ENCODE data around the gene GPALPP1. TPM values are rescaled to one million over a fixed set of nuclear protein-coding genes. Genes with fewer than 3 reads are reported as not detected.
A peak's percentile ranks its signal among the peaks of the same experiment; 100 is the strongest.

The GPALPP1 gene
- total RNA-seq, 1 experiment from 2014 or later = 36.2 TPM

- Histone ChIP-seq H2AFZ (ENCODE audit: low read length) (no peak overlapping the region), H3K9me3 (ENCODE audit: low read length) (no peaks in the 10 kb centered on the region), H3K4me2 (ENCODE audit: low read depth, low read length, poor library complexity, severe bottlenecking) (no peak overlapping the region), H4K20me1 (ENCODE audit: insufficient read depth, low read depth, low read length) (no peaks in the 10 kb centered on the region), H3K9ac (ENCODE audit: low read length) (no peak overlapping the region), H3K4me1 (ENCODE audit: low read length) (no peaks in the 10 kb centered on the region), H3K27me3 (ENCODE audit: low read length) (no peaks in the 10 kb centered on the region), H3K36me3 (ENCODE audit: insufficient read depth, low read length) (no peaks in the 10 kb centered on the region), H3K79me2 (ENCODE audit: low read length) (no peaks in the 10 kb centered on the region), H3K4me3 (ENCODE audit: low read length) (no peak overlapping the region), H3K27ac (ENCODE audit: low read length) (no peak overlapping the region), H3K9me2 (replicated peaks; ENCODE audit: insufficient read depth, low read length) (no peaks in the 10 kb centered on the region)
- no peak for DNase-seq
These were observed 51.3 kb downstream of the GPALPP1 start for GRCh38 chr13:45040622-45041021.

- H3K9me2 ChIP-seq (replicated peaks; ENCODE audit: insufficient read depth, low read length) = no peaks in the 10 kb centered on the region
- H2AFZ ChIP-seq (ENCODE audit: low read length) = no peak overlapping the region
- no peaks in the 10 kb centered on the region for H4K20me1 ChIP-seq (ENCODE audit: insufficient read depth, low read depth, low read length)
- no peak overlapping the region for H3K4me3 ChIP-seq (ENCODE audit: low read length)
- no peaks in the 10 kb centered on the region for H3K27me3 ChIP-seq (ENCODE audit: low read length)
- no peak overlapping the region for H3K9ac ChIP-seq (ENCODE audit: low read length)
- peaks cover 8% of the 10 kb centered on the region for H3K4me1 ChIP-seq (ENCODE audit: low read length)
- no peaks in the 10 kb centered on the region for H3K36me3 ChIP-seq (ENCODE audit: insufficient read depth, low read length)
- no peaks in the 10 kb centered on the region for H3K9me3 ChIP-seq (ENCODE audit: low read length)
- no peak for DNase-seq
- H3K79me2 ChIP-seq (ENCODE audit: low read length) = no peaks in the 10 kb centered on the region
- H3K27ac ChIP-seq (ENCODE audit: low read length) = no peak overlapping the region
- no peak overlapping the region for H3K4me2 ChIP-seq (ENCODE audit: low read depth, low read length, poor library complexity, severe bottlenecking)
These were observed 53.2 kb downstream of the GPALPP1 start for GRCh38 chr13:45042539-45042938.

DNA sequence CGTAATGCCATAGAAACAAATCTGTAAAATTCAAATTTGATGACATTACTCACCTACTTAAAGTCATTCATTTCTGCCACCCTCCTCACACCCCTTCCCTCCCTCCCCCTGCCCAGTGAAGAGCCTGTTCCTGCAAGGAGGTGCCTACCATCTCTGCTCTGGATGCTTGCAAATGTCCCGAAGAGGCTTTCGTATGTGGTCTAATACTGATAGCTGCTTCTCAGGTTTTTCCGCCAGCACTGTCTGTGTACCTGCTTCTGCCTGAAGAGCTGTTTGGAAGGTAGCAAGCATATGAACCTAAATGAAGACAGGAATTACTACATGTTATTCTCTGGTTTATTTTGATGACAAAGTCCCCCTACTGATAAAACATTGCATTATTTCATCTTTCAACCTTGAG is 57.1 kb downstream of the GPALPP1 start:
- Histone ChIP-seq H4K20me1 (ENCODE audit: insufficient read depth, low read depth, low read length) (no peaks in the 10 kb centered on the region), H2AFZ (ENCODE audit: low read length) (no peak overlapping the region), H3K9me3 (ENCODE audit: low read length) (no peaks in the 10 kb centered on the region), H3K27me3 (ENCODE audit: low read length) (no peaks in the 10 kb centered on the region), H3K4me3 (ENCODE audit: low read length) (peak overlapping the region; percentile 61; the same call in 1 of the 2 replicates), H3K9ac (ENCODE audit: low read length) (peak overlapping the region; percentile 64; the same call in 1 of the 2 replicates), H3K4me2 (ENCODE audit: low read depth, low read length, poor library complexity, severe bottlenecking) (peak overlapping the region; percentile 85), H3K79me2 (ENCODE audit: low read length) (no peaks in the 10 kb centered on the region), H3K9me2 (replicated peaks; ENCODE audit: insufficient read depth, low read length) (no peaks in the 10 kb centered on the region), H3K27ac (ENCODE audit: low read length) (no peak overlapping the region), H3K4me1 (ENCODE audit: low read length) (peaks cover 29% of the 10 kb centered on the region), H3K36me3 (ENCODE audit: insufficient read depth, low read length) (no peaks in the 10 kb centered on the region)
- no peak for DNase-seq

DNA sequence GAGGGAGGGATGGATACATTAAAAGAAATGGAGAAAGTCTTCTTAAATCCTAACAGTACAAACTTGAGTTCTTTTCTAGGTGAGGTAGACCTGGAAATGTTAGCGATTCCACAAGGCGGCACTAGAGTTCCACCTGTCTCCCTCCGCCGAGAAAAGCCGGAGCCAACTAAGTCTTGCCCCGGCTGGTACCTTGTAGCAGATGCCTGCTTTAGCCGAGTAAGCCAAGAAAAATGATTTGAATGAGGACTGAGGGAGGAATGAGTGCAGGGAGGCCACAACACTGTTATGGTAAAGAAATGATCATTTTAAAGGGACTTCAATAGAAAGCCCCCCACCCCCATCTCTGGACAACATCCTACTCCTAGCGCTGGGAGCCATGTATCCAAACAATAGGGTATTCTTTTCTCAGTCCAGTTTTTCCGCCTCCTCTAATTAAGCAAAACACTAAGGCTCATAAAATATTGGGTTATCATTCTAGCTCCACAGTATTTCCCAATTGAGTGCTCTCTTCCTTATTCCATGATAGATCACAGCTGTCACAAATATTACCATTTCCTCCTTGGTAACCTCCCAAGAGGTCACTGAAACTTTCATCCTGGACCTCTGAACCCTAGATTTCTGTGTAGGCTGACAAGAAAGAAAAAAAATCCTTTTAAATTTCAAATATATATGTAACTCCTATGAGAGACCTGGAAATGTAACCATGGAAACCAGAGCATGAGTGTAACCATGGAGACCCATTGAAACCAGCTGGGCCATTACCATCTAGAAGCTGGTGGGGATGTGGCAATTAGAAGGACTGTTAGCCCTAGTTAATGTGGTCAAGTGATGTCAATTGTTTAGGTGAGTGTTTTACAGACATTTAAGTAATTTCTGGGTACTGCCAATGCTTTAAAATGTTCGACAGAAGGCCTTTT is 58.3 kb downstream of the GPALPP1 start:
- Histone ChIP-seq H3K4me1 (ENCODE audit: low read length) (peaks cover 29% of the 10 kb centered on the region), H3K27ac (ENCODE audit: low read length) (no peak overlapping the region), H3K4me2 (ENCODE audit: low read depth, low read length, poor library complexity, severe bottlenecking) (peak overlapping the region; percentile 85), H3K4me3 (ENCODE audit: low read length) (peak overlapping the region; percentile 61), H3K79me2 (ENCODE audit: low read length) (no peaks in the 10 kb centered on the region), H3K9me3 (ENCODE audit: low read length) (no peaks in the 10 kb centered on the region), H3K9ac (ENCODE audit: low read length) (peak overlapping the region; percentile 64), H4K20me1 (ENCODE audit: insufficient read depth, low read depth, low read length) (no peaks in the 10 kb centered on the region), H3K36me3 (ENCODE audit: insufficient read depth, low read length) (no peaks in the 10 kb centered on the region), H3K27me3 (ENCODE audit: low read length) (no peaks in the 10 kb centered on the region), H3K9me2 (replicated peaks; ENCODE audit: insufficient read depth, low read length) (no peaks in the 10 kb centered on the region), H2AFZ (ENCODE audit: low read length) (peak overlapping the region; percentile 95)
- peak; percentile 93 for DNase-seq

DNA sequence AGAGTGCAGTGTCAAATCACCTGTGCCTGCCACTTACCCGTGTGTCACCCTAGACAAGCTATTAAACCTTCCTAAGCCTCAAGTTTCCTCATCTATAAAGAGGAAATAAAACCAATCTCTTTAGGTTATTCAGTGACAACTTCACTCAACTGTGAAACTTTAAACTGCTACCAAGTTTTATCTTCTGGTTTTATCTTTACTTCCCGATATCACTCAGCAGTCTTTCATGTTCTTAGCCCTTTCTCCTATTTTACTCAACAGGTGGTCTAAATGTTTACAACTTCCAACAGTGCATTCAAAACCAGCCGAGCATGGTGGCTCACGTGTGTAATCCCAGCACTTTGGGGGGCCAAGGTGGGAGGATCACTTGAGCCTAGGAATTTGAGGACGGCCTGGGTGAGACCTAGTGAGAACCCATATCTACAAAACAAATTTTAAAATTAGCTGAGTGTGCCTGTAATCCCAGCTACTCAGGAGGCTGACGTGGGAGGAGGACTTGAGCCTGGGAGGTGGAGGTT is 59.6 kb downstream of the GPALPP1 start:
- Histone ChIP-seq H2AFZ (ENCODE audit: low read length) (no peak overlapping the region), H3K4me1 (ENCODE audit: low read length) (peaks cover 29% of the 10 kb centered on the region), H3K9me2 (replicated peaks; ENCODE audit: insufficient read depth, low read length) (no peaks in the 10 kb centered on the region), H3K4me3 (ENCODE audit: low read length) (no peak overlapping the region), H3K27me3 (ENCODE audit: low read length) (no peaks in the 10 kb centered on the region), H4K20me1 (ENCODE audit: insufficient read depth, low read depth, low read length) (no peaks in the 10 kb centered on the region), H3K4me2 (ENCODE audit: low read depth, low read length, poor library complexity, severe bottlenecking) (peak overlapping the region; percentile 25), H3K9me3 (ENCODE audit: low read length) (no peaks in the 10 kb centered on the region), H3K27ac (ENCODE audit: low read length) (no peak overlapping the region), H3K79me2 (ENCODE audit: low read length) (no peaks in the 10 kb centered on the region), H3K36me3 (ENCODE audit: insufficient read depth, low read length) (no peaks in the 10 kb centered on the region), H3K9ac (ENCODE audit: low read length) (no peak overlapping the region)
- peak; percentile 69 for DNase-seq

DNA sequence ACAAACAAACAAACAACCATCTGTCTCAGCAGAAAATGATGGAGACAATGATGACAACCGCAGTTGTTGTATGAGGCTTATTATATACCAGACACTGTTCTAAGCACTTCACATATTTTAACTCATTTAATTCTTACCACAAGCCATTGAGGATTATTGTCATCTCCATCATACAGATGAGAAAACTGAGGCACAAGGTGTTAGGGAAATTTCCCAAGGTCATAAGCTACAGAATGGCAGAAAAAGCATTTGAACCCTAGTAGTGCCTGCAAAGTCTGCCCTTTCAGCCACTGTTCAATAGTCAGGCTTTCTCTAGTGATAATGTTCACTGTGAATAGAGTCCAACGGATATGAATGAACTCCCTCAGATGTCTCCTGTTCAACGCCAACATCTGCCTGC is 60.1 kb downstream of the GPALPP1 start:
- Histone ChIP-seq H3K79me2 (ENCODE audit: low read length) (no peaks in the 10 kb centered on the region), H2AFZ (ENCODE audit: low read length) (no peak overlapping the region), H3K36me3 (ENCODE audit: insufficient read depth, low read length) (no peaks in the 10 kb centered on the region), H4K20me1 (ENCODE audit: insufficient read depth, low read depth, low read length) (no peaks in the 10 kb centered on the region), H3K27me3 (ENCODE audit: low read length) (no peaks in the 10 kb centered on the region), H3K9me3 (ENCODE audit: low read length) (no peaks in the 10 kb centered on the region), H3K4me2 (ENCODE audit: low read depth, low read length, poor library complexity, severe bottlenecking) (no peak overlapping the region), H3K4me1 (ENCODE audit: low read length) (peaks cover 29% of the 10 kb centered on the region), H3K9ac (ENCODE audit: low read length) (no peak overlapping the region), H3K27ac (ENCODE audit: low read length) (no peak overlapping the region), H3K4me3 (ENCODE audit: low read length) (no peak overlapping the region), H3K9me2 (replicated peaks; ENCODE audit: insufficient read depth, low read length) (no peaks in the 10 kb centered on the region)
- no peak for DNase-seq

DNA sequence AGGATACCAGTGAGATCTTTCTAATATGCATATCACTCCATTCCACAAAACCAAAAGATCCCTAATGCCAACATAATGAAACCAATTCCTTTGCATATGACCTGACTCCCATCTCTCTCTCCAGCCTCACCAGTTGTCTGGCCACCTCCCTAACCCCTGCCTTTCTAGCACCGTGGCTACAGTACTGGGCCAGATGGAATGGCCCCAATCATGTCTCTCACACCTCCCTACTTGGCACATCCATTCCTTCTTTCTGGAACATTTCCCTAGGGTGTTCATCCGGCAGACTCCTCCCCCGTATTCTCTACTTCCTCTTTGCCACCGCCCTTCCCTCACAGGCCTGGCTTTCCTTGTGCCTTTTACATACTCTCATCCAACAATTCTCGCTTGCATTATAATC is 62.0 kb downstream of the GPALPP1 start:
- no peak overlapping the region for H2AFZ ChIP-seq (ENCODE audit: low read length)

GRCh38 chr13:45055198-45055901 is 66.0 kb downstream of the GPALPP1 start:
- Histone ChIP-seq H3K36me3 (ENCODE audit: insufficient read depth, low read length) (no peaks in the 10 kb centered on the region), H4K20me1 (ENCODE audit: insufficient read depth, low read depth, low read length) (no peaks in the 10 kb centered on the region), H3K4me2 (ENCODE audit: low read depth, low read length, poor library complexity, severe bottlenecking) (no peak overlapping the region), H3K9me2 (replicated peaks; ENCODE audit: insufficient read depth, low read length) (no peaks in the 10 kb centered on the region), H3K4me3 (ENCODE audit: low read length) (no peak overlapping the region), H3K27me3 (ENCODE audit: low read length) (no peaks in the 10 kb centered on the region), H3K27ac (ENCODE audit: low read length) (no peak overlapping the region), H3K9ac (ENCODE audit: low read length) (no peak overlapping the region), H3K4me1 (ENCODE audit: low read length) (0 out of 2 replicates have a peak, but pooled peaks cover 3% of the 10 kb centered on the region), H3K79me2 (ENCODE audit: low read length) (no peaks in the 10 kb centered on the region), H2AFZ (ENCODE audit: low read length) (no peak overlapping the region), H3K9me3 (ENCODE audit: low read length) (no peaks in the 10 kb centered on the region)
- DNase-seq = no peak

More for the DNA sequence above, 62.0 kb downstream of the GPALPP1 start:
- Histone ChIP-seq H3K9me2 (replicated peaks; ENCODE audit: insufficient read depth, low read length) (no peaks in the 10 kb centered on the region), H3K9me3 (ENCODE audit: low read length) (no peaks in the 10 kb centered on the region), H3K36me3 (ENCODE audit: insufficient read depth, low read length) (no peaks in the 10 kb centered on the region), H3K4me3 (ENCODE audit: low read length) (no peak overlapping the region), H3K79me2 (ENCODE audit: low read length) (no peaks in the 10 kb centered on the region), H4K20me1 (ENCODE audit: insufficient read depth, low read depth, low read length) (no peaks in the 10 kb centered on the region), H3K9ac (ENCODE audit: low read length) (no peak overlapping the region), H3K27ac (ENCODE audit: low read length) (no peak overlapping the region), H3K4me1 (ENCODE audit: low read length) (peaks cover 32% of the 10 kb centered on the region), H3K27me3 (ENCODE audit: low read length) (no peaks in the 10 kb centered on the region), H3K4me2 (ENCODE audit: low read depth, low read length, poor library complexity, severe bottlenecking) (no peak overlapping the region)
- no peak for DNase-seq
